Activated CD4-positive, alpha-beta T cell treated with anti-CD3 and anti-CD28 coated beads for 4 hours (primary cell): Measurements from ENCODE around the gene TMEM95.
"Not testable (repeated sequence)": the region's sequence is repeated elsewhere in the genome, so short reads cannot be mapped to it uniquely, and the experiment has no call there.

Experiments used
- DNase-seq, 2 donors: peaks; one replicate each; pipeline ENCODE4 v3.0.0-alpha.2; 2020

TMEM95 gene

DNA sequence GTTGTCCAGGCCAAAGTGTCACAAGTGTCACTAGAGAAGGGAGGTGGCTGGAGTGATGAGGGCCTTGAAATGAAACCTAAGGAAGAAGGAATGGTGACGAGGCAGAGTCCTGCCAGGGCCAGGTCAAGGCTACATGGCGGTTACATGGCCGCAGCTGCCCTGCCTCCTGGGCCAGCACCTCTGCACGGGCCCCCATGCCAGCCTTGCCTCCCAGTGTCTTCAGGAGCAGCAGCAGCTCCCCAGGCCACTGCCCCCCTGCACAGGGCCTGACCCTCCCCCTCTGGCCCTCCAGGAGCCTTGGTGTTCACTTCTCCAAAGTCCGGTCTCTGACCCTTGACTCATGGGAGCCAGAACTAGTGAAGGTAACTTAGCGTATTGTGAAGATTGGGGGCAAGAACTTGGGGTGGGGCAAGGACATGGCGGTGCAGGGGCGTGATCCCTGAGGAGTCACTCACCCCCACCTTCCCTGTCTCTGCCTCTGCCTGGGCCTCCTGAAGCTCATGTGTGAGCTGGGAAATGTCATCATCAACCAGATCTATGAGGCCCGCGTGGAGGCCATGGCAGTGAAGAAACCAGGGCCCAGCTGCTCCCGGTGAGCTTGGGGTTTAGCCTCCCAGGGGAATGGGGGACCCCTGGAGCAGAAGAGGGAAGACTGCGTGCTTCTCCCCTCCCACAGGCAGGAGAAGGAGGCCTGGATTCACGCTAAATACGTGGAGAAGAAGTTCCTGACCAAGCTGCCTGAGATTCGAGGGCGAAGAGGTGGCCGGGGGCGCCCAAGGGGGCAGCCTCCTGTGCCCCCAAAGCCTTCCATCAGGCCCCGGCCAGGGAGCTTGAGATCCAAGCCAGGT is 7.1 kb upstream of the TMEM95 start:
- DNase-seq = no peak

DNA sequence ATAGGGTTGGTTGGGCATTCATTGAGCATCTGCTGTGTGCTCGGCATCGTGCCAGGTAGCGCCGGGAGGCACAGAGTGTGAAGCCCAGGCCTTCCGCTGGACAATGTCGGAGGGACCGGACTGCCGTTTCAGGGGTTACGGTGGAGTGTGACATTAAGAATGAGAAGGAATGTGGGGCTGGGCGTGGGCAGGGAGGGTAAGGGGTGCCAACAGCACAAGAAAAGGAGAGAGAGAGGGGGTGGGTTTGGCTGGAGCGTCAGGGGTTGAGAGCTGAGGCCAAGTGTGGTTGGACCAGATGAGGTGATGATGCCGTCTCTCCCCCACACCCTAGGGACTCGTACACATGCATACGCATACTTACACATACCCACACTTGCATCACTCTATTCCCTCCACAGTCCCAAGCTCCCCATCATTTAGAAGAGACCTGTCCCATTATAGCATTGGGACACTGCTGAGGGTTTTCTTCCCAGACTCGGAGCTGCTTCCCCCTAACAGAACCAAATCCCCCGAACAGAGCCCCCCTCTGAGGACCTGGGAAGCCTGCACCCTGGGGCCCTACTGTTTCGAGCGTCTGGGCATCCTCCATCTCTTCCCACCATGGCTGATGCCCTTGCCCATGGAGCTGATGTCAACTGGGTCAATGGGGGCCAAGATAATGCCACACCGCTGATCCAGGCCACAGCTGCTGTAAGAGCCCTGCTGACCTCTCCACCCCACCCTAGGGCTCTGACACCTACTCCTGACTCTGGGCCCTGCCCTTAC is 6.3 kb upstream of the TMEM95 start:
- DNase-seq = no peak

DNA sequence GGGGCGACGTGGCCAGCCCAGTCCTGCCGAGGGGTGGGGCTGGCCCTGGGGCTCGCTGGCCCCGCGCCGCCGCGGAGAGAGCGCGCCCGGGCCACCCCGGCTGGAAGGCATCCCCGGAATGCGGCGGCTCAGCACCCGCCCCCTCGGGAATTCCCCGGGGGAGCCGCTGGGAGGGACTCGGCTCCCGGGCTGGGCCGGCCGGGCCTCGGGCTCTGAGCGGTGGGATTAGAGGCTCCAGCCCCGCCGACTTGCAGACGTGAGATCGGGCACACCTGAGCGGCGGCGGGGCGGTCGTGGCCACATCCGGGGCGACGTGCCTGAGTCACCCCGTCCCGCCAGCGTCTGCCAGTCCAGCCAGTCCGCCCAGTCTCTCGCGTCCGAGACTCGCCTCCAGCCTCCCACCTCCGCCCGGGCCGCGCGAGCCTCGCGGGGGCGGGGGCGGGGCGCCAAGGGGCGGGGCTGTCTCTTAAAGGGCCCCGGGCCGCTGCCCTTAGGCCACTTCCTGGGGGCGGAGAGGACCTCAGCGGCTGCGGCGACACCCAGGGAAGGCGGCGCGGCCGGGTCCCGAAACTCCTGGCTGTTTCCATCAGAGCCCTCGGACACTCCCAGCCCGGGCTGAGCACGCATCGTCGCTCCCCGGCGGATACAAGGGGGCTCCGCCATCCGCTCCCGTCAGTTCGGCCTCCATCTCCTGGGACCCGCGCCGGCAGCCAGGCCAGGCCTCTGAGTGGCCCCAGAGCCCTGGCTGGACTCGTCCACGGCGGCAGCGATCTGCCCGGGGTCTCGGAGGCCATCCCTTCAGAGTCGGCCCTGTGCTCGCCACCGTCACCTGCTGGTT is 3.1 kb upstream of the TMEM95 start, which contains the start of gene KCTD11:
Gene KCTD11, plus strand, starts transcription at position 498 of the 838 bp plus-strand sequence.
- peak; percentile 60 to 71 for DNase-seq

DNA sequence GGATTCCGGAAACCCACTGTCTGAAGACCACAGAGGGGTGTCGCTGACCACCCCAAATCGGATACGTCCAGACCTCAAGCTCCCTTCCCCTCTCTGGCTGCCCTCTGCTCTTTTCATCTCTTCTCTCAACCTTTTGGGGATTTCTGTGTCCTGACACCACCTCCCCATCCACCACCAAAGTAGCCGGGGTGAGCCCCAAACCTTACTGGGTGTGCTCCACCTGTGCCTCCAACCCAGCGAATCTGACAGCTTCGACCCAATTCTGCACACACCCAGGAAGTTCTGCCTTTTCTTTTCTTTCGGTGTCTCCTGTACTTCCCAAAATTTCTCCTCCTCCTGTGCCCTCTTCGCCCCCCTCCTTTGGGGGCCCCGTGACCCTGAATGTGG is 2.5 kb upstream of the TMEM95 start:
- DNase-seq = no peak

GRCh38 chr17:7352910-7353635 is 1.9 kb upstream of the TMEM95 start:
- DNase-seq = no peak

GRCh38 chr17:7354262-7354843 is 603 bp upstream of the TMEM95 start:
- no peak for DNase-seq

DNA sequence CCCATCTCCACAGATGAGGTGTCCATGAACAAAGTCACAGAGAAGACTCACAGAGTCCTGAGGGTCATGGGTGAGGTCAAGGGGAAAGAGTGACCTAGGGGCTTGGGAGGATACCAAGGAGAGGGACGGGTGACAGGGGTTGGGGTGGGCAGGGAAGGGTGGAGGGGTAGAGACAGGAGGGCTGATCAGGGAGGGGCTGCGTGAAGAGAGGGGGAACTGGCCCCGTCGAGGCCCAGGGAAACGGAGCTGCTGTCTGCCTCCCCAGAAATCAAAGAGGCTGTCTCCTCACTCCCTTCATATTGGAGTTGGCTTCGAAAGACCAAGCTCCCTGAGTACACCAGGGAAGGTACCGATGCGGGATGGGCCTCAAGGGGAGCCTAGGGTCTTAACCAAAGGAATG is 617 bp downstream of the TMEM95 start:
- DNase-seq = no peak

DNA sequence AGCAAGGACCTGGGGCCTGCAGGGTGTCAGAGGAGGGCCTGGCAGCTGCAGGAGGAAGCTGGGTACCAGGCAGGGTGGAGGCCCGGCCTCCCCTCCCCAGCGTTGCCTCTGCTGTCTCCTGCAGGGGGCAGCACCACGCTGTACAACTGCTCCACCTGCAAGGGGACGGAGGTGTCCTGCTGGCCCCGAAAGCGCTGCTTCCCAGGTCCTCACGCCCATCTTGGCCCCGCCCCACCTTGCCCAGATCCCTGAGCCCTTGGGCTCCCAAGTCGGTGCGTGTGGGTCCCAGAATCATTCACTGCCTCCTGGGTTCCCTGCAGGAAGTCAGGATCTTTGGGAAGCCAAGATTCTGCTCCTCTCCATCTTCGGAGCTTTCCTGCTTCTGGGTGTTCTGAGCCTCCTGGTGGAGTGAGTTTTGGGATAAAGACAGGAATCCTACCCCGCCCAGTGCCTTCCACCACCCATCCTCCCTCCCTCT is 1.2 kb downstream of the TMEM95 start:
- DNase-seq = peak; percentile 80 to 83

DNA sequence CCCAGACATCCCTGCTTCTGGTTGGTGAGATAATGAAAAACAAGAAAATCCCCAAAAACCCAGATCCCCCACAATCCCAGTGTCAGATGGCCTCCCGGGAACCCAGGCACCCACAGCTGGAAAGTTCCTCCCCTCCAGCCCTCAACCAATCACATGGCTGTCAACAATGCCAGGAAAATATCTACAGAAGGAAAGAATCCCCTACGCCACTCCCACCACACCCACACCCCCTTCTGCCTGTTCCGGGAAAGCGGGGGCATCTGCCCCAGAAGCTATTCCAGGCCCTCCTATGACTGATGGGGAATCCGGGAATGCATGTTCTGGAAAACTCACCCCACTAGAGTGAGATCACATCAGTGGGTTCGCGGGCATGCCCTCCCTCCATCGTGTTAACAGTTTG is 1.8 kb downstream of the TMEM95 start:
- no peak for DNase-seq

GRCh38 chr17:7357381-7357780 is 2.4 kb downstream of the TMEM95 start:
- no peak for DNase-seq

DNA sequence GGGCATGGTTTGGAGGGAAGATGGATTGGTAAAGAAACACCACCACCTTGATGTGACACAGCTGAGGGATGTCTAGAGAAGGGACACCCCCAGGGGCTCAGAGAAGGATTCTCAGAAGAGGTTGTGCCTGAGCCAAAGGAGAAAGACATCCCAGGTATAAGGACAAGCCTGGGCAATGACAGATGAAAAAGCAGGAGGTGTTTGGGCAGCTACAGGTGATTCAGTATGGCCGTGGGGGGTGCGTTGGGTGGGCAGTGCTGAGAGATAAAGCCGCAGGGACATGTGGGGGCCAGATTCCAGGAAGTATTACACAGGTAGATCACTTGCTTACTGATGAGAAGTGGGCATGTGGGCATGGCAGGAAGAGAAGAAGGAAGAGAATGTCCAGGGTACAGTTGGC is 7.0 kb downstream of the TMEM95 start:
- no peak for DNase-seq

DNA sequence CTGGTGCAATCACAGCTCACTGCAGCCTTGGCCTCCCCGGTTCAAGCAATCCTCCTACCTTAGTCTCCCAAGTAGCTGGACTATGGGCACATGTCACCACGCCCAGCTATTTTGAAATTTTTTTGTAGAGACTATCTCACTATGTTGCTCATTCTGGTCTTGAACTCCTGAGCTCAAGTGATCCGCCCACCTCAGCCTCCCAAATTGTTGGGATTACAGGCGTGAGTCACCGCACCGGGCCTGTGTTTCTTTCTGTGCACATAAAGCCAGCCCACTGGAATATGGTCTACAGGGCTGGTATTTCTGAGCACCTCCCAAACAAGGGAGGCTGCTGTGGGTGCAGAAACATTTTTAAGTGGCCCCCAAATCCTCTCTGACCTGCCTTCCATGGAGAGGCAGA is 8.4 kb downstream of the TMEM95 start:
- no peak for DNase-seq

- DNase-seq = not testable (repeated sequence)
These were observed 11.0 kb downstream of the TMEM95 start for GRCh38 chr17:7365963-7366362.

GRCh38 chr17:7367083-7367482 is 12.1 kb downstream of the TMEM95 start:
- DNase-seq = no peak

GRCh38 chr17:7367918-7368598 is 13.1 kb downstream of the TMEM95 start:
- no peak for DNase-seq

- not testable (repeated sequence) for DNase-seq
These were observed 13.6 kb downstream of the TMEM95 start for GRCh38 chr17:7368599-7368994.

- no peak for DNase-seq
These were observed 14.9 kb downstream of the TMEM95 start for GRCh38 chr17:7369825-7370224.

DNA sequence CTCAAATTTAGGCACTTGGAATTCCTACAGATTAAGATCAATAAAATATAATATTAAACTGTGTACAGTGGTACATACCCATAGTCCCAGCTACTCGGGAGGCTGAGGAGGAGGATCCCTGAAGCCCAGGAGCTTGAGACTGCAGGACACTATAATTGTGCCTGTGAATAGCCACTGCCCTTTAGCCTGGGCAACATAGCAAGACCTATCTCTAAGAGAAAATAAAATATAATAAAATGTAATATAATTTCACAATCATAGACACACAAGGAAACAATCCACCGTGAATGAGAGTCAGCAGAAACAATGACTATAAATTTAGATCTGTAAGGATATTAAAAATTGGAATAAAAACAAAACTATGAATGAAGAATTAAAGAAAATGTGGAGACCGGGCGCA is 15.9 kb downstream of the TMEM95 start:
- no peak for DNase-seq

DNA sequence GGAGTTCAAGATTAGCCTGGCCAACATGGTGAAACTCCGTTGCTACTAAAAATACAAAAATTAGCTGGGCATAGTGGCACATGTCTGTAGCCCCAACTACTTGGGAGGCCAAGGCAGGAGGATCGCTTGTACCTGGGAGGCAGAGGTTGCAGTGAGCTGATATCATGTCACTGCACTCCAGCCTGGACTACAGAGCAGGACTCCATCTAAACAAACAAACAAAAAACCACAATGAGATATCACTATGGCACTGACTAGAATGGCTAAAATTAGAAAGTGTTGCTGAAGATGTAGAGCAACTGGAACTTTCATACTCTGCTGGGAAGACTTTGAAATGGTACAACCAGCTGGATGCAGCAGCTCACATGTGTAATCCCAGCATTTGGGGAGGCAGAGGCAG is 19.4 kb downstream of the TMEM95 start:
- no peak for DNase-seq

- no peak for DNase-seq
These were observed 24.2 kb downstream of the TMEM95 start for GRCh38 chr17:7379134-7379533.

DNA sequence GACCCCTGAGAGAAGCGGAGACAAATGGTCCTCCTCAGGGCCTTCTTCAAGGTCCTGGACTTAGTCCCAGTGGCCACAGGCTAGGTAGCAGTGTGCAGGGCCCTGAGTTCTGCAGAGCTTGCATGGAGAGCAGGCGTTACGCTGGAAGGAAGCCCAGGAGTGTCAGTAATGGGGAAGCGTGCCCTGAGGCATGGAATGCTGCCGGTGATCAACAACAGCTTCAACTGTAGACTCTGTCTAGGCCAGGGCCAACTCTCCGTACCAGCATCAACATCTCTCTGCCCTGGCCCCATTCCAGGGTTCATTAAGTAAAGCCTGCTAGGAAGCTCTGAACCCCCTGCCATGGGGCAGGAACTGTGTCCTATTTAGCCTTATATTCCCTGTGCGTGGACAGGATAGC is 25.4 kb downstream of the TMEM95 start:
- no peak for DNase-seq
